Osteocyte (in vitro differentiated cells): ENCODE results near the gene PLCG2. TPM values are rescaled to one million over a fixed set of nuclear protein-coding genes. Genes with fewer than 3 reads are reported as not detected.

ENCODE experiments used
- DNase-seq: peaks from one replicate; pipeline ENCODE4 v3.0.0; 2021; ENCODE audit warnings: mixed read lengths; ENCODE audit not compliant: unreplicated experiment; ENCODE audit errors: extremely low spot score
- H3K27ac Mint-ChIP-seq: one replicate; pipeline ENCODE4 v1.8.0; 2021; ENCODE audit warnings: mild to moderate bottlenecking, mixed read lengths; ENCODE audit not compliant: unreplicated experiment
- H3K27me3 Mint-ChIP-seq: one replicate; pipeline ENCODE4 v1.8.0; 2021; ENCODE audit warnings: mixed read lengths; ENCODE audit not compliant: unreplicated experiment
- H3K36me3 Mint-ChIP-seq: one replicate; pipeline ENCODE4 v1.8.0; 2021; ENCODE audit warnings: mixed read lengths; ENCODE audit not compliant: unreplicated experiment
- H3K4me1 Mint-ChIP-seq: one replicate; pipeline ENCODE4 v1.8.0; 2021; ENCODE audit warnings: mixed read lengths; ENCODE audit not compliant: unreplicated experiment
- H3K4me3 Mint-ChIP-seq: one replicate; pipeline ENCODE4 v1.8.0; 2021; ENCODE audit warnings: mild to moderate bottlenecking, moderate library complexity, mixed read lengths; ENCODE audit not compliant: unreplicated experiment
- H3K9me3 Mint-ChIP-seq: one replicate; pipeline ENCODE4 v1.8.0; 2021; ENCODE audit warnings: mixed read lengths; ENCODE audit not compliant: unreplicated experiment
- CTCF ChIP-seq: fragments of 200-600 bp; sonication (generic); IDR thresholded peaks from 2 replicates; pipeline ENCODE4 v1.5.0; 2021; ENCODE audit warnings: antibody characterized with exemption, mild to moderate bottlenecking, moderate library complexity
- total RNA-seq: library from RNA; stranded (reverse); gene quantifications from 2 replicates; pipeline ENCODE4 v1.2.1, GENCODE V29; 2021

Gene PLCG2
- total RNA-seq, 1 donor from 2014 or later: not detected

GRCh38 chr16:81785138-81785924, 6.2 kb downstream of the PLCG2 start:
- Mint-ChIP-seq H3K9me3 (no peaks in the 10 kb centered on the region), H3K36me3 (no peaks in the 10 kb centered on the region), H3K27ac (no peak overlapping the region), H3K4me1 (no peaks in the 10 kb centered on the region), H3K4me3 (no peak overlapping the region), H3K27me3 (peaks cover 60% of the 10 kb centered on the region)
- no peak for DNase-seq
- TF ChIP-seq CTCF: no peak

- TF ChIP-seq CTCF: no peak
- Mint-ChIP-seq H3K9me3 (no peaks in the 10 kb centered on the region), H3K4me1 (no peaks in the 10 kb centered on the region), H3K36me3 (no peaks in the 10 kb centered on the region), H3K27me3 (peaks cover 59% of the 10 kb centered on the region), H3K4me3 (no peak overlapping the region), H3K27ac (no peak overlapping the region)
- no peak for DNase-seq
Observed at GRCh38 chr16:81786321-81786720, 7.2 kb downstream of the PLCG2 start.

GRCh38 chr16:81786868-81787267, 7.8 kb downstream of the PLCG2 start:
- Mint-ChIP-seq H3K36me3 (no peaks in the 10 kb centered on the region), H3K4me1 (no peaks in the 10 kb centered on the region), H3K9me3 (no peaks in the 10 kb centered on the region), H3K27ac (no peak overlapping the region), H3K27me3 (peaks cover 55% of the 10 kb centered on the region), H3K4me3 (no peak overlapping the region)
- no peak for TF ChIP-seq CTCF
- DNase-seq: no peak

DNA sequence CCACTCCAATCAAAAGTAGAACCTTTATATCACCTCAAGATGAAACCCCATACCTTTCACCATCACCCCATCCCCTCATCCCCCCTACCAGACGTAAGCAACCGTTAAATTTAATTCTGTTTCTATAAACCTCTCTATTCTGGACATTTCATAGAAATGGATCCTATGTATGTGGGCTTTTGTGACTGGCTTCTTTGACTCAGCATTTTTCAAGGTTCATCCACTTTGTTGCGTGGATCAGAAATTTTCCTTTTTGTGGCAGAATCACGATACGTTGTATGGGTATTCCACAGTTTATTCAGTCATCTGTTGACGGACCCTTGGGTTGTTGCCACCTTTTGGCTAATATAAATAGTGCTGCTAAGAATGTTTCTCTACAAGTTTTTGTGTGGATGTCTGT, 8.6 kb downstream of the PLCG2 start:
- no peak for DNase-seq
- Mint-ChIP-seq H3K4me3 (no peak overlapping the region), H3K4me1 (no peaks in the 10 kb centered on the region), H3K9me3 (no peaks in the 10 kb centered on the region), H3K27ac (no peak overlapping the region), H3K36me3 (no peaks in the 10 kb centered on the region), H3K27me3 (peaks cover 49% of the 10 kb centered on the region)
- TF ChIP-seq CTCF: no peak

- Mint-ChIP-seq H3K4me3 (no peak overlapping the region), H3K9me3 (no peaks in the 10 kb centered on the region), H3K36me3 (no peaks in the 10 kb centered on the region), H3K27me3 (peaks cover 30% of the 10 kb centered on the region), H3K27ac (no peak overlapping the region), H3K4me1 (no peaks in the 10 kb centered on the region)
- no peak for DNase-seq
- TF ChIP-seq CTCF: no peak
Observed at GRCh38 chr16:81790277-81790676, 11.2 kb downstream of the PLCG2 start.
